GM19328 (cell line): ENCODE results near the gene ACAP2.
"Not testable (repeated sequence)": the region's sequence is repeated elsewhere in the genome, so short reads cannot be mapped to it uniquely, and the experiment has no call there.

ENCODE experiments used
- ATAC-seq: cut with Tn5 transposase; IDR thresholded peaks from one replicate; pipeline ENCODE4 v1.9.1; 2021; ENCODE audit warnings: mild to moderate bottlenecking, moderate library complexity; ENCODE audit not compliant: unreplicated experiment

The ACAP2 gene

DNA sequence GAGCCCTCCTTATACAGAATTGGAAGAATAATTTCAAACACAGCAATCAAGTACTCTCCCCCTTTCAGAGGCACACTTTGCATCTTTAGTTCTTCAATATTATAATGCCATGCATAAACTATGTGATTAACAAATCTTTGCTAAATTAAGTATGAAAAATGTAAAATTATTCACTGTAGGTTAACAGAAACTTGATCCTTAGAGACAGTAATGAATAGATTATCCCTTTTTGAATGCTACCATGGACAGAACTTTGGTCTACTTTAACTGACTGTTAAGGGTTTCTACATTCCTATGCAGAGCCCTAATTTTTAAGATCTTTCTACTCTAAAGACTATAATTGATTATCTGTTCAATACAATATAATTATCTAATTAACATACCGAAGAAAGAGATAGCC is 146.2 kb downstream of the ACAP2 start:
- no peak for ATAC-seq

DNA sequence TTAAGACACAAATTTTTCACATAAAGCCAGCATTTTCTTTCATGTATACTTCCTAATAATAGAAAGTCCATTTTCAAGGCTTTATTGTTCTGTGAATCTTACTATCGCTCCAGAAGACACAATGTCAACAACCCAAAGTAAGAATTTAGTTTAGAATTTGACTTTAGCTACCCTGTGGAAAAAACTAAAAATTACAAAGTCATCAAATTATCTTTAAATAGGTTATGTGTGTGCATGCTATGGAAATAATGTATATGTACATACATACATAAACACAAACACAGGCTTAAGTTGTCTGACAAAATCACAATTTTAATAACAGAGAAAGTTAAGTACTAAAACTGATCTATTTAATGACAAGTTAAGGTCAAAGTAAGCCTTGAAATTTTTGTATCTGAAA is 151.7 kb downstream of the ACAP2 start:
- no peak for ATAC-seq

DNA sequence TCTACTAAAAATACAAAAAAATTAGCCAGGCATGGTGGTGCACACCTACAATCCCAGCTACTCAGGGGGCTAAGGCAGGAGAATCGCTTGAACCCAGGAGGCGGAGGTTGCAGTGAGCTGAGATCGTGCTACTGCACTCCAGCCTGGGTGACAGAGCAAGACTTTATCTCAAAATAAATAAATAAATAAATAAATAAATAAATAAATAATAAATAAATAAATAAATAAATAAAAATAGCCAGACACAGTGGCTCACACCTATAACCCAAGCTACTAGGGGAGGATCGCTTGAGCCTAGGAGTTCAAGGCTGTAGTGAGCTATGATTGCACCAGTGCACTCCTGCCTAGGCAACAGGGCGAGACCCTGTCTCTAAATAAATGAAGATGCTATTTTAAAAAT is 152.2 kb downstream of the ACAP2 start:
- ATAC-seq = not testable (repeated sequence)

DNA sequence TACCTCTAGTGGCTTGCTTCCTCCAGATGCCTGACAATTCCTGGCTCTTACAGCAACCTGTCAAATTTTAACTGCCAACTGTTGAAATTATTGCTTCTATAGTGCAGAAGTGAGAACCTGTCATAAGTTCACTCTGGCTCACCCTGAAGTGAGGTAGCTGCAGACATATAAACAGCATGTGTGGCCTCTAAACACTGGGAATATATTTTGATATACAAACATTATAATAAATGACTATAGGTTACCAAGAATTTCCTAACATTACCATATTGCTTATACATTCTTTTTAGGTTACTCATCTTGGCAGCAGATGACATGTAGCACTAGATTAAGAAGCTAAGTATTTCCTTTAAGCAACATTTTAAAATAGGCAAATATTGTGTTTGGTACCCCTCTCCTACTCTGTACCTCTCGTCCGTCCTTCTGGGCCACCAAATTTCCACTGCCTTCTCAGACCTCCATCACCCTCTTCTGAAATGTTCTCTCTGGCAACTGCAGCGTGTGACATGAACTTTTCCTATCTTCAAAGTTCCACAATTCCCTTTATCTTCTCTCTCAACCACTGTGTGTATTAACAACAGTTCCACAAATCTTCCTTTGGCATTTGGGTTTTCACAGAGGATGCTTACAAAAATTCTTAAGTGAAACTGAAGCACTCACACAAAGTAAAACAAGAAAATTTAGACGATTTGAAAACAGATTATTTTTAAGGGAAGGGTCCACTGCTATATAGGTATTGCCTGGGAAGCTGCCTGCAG is 156.5 kb downstream of the ACAP2 start:
- ATAC-seq = no peak

DNA sequence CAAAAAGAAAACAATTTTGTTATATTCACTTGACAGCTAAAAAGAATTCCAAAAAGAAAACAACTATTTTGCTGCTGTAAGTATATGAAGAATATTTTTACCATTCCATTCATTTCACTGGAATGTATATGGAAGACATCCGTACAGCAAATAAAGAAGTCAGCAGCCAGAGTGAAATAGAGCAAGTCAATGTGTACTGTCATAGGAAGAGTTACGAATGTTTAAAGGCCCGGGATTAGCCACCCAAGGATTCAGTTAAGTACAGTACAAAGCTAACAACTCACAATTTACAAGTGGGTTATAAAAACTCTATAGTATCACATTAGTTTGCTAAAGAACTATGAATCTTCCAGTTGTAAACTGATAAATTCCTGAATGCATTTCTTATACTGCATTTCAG is 157.4 kb downstream of the ACAP2 start:
- no peak for ATAC-seq

DNA sequence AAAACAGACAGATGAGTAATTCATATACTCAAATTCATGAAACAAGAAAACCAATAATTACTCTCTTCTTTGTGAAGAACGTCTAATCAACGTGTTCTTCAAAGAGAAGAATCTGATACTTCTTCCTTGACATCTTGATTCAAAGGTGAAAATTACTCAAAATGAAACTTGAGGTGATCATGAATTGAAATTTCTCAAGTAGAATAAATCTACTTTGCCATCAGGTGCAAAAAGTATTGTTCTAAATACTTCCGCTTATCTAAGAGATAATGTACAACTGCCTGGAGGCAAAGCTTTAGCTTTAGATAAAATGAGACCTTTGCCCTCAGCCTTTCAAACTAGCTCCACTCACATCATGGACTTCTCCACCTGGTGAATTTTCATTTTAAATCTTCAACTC is 158.0 kb downstream of the ACAP2 start:
- no peak for ATAC-seq

DNA sequence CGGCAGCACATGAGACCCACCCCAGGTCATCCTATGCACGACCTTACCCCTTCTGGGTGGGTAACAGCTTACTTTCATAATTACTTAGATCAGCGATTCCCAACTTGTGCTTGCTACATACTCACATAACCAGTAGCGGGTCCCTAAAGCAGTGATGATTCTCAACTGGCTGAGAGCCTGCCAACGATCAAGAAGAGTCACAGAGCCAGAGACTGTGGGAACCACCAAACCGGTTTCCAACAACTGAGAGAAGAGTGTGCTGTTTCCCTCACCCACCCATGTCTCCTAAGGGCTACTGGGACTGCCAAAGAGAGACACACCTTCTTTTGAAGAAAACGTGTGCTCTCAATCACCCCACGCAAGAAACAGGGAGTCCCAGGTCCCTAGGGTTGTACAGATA is 159.9 kb downstream of the ACAP2 start:
- no peak for ATAC-seq

DNA sequence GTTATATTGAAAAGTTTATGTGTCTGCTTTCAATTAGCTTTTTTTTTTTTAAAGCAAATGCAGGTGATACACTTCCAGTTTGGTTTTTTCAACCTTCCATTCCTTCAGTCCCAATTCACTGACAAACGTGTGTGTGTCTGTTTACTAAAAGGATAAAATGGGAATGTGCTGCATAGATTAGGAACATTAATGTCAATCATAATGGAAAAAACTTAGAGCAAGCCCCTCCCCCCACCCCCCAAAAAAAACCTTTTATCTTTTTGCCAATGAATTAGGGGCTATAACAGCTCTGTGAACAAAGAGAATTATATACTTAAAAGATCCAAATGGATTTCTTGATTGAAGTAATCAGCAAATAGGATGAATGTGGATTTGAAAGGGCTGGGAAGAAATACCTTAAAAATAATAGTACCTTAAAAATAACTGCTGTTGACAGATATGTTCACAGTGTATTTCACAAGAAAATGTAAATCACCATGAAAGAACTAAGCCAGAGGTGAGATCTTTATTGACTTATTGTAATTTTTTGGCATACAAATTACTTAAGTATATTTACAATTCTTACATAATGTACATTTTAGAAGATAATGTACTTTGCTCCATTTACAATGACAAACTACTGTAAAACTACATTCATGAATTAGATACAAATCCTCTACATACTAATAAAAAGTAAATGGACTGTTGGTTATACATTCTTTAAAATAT is 168.4 kb downstream of the ACAP2 start:
- no peak for ATAC-seq

DNA sequence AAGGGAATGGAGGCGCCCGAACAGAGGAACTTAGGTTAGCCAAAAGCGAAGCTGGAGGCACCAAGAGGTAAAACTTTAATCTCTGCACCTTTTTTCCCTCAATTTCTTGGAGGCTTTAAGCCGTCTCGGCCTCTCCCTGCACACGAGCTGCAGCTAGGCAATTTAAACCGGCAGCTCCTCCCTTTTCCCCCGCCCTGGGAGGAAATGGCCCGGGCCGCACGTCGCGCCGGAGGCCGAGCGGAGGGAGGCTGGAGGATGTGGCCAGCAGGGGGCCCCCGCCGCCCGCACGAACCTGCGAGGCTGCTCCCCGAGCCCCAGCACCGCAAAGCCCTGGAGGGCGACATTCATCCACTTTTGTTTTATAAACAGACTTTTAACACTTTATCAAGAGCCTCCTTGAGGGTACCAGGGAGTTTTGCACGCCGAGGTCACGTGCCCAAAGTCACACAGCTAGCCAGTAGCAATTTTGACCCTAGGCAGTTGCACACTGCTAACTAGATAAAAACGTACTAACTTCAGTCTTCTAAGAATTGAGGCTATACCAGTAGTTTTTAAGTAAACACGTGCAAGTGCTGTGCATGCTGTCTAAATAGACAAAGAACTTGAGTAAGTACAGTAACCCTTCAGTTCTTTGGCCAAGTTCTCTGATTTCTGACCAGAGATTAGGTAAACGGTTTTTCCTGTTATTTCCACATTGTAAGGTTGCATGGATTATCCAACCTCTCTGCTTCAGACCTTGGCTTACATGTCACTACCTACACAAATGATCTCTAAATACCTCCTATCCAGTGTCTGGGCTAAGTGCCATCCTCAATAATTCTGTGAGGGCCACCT is 171.2 kb downstream of the ACAP2 start:
- ATAC-seq = peak; percentile 60

DNA sequence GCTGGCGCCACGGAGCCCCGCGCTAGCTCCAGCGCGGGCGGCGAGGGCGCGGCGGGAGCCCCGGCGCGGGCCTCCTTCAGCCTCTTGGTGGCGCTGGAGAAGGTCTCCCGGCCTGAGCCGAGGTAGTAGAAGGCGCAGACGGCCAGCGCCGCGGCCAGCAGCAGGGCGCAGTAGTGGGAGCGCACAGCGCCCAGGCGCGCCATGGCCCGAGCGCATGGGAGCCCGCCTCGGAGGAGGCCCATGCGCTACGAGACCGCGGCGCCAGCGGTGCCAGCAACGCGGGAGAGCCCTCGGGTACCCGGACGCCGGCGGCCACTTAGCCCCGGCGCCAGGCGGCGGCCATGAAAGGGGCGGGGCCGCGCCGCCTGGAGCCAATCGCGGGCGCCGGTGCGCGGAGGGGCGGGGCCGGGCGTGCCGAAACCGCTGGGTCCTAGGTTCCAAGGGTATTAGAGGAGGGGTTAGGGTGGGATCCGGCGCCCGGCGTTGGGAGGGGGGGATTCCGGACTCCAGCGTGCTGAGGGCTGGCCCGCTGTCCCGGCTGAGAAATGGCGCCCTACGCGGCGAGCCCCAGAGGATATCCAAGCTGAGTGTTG is 171.9 kb downstream of the ACAP2 start, which contains the start of gene XXYLT1:
Gene XXYLT1, minus strand, starts transcription at position 343 of the 593 bp plus-strand sequence. Its CDS starts 101 bp downstream, at position 242.
- peak; percentile 83 for ATAC-seq

DNA sequence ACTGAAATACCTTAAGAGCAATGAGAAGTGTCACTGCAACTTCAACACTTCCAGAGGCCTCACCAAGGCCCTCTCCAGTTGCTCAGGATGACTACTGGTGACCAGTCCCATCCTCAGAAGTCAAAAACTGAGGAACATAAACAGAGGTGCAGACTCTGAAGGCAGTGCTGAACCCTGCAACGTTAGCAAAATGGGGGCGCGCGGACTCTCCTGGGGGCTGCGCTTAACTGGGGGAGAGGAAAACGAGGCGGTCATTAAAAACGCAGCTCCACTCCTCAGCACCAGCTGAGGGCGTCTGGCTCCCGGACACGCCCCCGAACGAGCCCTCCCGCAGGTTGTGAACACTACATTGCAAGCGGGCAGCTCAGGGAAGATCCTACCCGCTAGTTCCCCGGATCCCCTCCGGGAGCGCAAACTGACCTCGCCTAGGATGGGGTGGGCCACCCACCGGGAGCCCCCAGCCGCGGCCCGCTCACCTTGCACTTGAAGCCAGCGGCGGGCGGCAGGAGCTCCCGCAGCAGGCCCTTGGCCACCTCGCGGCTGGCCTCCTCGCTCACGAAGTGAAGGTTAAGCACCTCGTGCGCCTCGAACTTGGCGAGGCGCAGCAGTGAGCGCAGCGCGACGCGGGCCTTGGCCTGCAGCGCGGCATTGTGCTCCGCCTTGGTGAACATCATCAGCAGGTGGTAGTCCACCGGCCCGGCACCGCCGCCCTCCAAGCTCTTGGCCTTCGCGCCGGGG is 172.6 kb downstream of the ACAP2 start:
- peak; percentile 9 for ATAC-seq

DNA sequence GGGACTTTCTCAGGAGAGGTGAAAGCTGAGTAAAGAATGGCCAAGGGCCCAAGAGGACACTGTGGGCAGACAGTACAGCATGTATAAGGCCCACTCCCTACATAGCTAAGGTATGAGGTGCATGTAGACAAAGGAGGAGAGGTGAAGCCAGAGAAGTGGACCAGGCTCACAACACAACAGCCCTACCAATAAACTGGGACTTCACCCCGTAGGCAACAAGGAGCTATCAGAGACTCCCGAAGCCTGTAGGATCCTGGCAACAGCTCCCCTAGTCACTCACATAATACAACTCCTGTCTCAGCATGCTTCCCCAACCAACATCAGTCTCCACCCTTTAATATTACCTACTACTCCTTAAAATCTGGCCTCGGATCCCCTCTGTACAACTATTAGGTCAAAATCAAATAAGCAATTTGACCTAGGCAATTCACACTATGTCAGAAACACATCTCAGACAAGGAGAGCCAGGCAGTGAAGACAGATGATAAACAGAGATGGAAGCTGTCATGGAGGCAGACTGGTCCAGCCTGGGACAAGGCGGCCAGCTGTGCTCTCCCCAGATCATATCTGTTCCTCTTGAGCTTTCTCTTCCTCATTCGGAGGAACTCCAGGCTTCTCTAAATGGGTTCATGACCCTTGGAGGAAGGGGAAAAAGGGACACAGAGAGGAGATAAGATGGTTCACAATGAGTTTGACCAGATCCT is 173.3 kb downstream of the ACAP2 start:
- ATAC-seq = no peak

DNA sequence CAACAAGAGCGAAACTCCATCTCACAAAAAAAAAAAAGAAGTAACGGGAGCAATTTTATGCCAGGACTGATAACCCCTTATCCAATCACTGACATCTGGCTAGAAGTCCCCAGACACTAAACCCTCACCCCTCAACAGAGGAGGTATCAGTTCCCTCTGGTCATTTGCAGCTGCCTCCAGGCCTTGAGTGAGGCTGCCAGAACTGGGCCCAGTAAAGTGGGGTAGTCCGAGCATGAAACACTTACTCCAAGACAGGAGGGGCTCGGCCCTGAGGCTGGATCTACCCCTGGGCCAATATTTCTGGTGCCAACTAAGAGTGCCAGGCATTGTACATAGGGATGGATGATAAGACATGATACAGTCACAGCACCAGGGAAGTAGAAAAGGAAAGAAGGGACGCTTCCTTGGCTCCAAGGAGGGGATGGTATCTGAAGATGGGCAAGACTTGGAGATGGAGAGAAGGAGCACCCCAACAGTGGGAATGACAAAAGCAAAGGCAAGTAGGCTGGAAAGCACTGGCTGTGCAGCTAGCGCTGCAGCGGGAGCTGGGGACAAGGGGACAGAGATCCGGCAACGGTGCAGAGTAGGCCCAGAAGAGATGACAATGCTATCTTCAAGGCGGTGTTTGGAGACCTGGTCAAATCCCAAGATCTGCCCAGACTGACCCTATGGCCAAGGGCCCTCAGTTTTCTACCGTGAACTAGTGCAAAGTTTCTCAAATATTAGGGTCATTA is 174.1 kb downstream of the ACAP2 start:
- no peak for ATAC-seq

DNA sequence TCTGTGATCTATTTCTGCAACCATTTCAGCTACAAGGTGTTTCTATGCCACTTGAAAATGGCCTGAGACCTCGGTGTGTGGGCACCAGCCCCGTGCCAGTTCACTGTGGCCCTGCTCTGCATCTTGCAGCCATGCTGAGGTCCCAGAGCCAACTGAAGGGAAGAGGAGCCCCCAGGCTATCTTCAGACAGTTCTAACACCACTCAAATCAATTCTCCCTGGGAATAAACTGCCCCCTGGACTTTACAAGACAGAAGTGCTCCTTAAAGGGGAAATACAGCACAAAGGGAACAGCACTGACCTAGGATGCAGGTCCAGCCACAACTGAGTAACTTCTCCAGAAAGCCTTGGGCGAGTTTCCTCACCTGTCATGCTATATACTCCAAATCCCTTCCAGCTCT is 175.7 kb downstream of the ACAP2 start:
- no peak for ATAC-seq

DNA sequence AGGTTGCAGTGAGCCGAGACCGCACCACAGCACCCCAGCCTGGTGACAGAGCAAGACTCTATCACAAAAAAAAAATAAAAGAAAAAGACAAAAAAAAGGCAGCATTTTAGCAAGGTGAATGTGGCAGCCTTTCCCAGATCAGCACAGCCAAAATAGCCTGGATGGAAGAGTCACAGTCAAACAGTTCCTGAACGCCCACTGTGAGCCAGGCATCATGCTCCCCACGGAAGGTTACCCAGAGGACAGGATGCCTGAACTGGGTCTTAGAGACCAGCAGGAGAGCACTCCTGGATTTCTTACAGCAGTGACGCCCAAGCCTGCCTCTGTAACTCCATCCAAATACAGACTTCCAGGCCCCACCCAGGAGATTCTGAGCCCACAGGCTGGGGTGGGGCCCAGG is 176.4 kb downstream of the ACAP2 start:
- no peak for ATAC-seq

DNA sequence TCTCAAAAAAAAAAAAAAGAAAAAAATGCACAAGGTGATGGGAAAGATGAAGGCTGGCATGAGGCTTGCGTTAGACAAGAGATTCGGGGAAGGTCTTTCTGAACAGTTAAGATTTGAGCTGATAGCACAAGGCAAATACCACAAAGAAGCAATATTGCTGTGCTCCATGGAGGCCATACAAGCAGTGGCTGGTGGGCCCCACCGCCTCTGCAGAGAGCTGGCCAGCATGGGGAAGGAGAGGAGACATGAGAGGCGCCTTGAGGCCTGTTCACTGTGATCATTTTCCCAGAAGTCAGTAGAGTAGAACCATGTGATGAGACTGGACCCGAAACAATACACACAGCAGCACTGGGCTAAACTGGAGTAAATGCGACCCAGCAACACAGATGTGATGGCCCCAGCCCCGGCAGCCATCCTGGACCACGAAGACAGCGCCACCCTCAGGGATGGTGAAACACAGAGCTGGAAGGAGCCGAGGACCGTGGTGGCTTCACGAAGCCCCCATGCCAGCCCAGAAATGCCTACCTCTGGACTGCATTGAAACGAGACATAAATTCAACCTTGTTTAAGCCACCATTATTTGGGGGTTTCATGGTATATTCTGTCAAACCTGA is 177.3 kb downstream of the ACAP2 start:
- no peak for ATAC-seq

DNA sequence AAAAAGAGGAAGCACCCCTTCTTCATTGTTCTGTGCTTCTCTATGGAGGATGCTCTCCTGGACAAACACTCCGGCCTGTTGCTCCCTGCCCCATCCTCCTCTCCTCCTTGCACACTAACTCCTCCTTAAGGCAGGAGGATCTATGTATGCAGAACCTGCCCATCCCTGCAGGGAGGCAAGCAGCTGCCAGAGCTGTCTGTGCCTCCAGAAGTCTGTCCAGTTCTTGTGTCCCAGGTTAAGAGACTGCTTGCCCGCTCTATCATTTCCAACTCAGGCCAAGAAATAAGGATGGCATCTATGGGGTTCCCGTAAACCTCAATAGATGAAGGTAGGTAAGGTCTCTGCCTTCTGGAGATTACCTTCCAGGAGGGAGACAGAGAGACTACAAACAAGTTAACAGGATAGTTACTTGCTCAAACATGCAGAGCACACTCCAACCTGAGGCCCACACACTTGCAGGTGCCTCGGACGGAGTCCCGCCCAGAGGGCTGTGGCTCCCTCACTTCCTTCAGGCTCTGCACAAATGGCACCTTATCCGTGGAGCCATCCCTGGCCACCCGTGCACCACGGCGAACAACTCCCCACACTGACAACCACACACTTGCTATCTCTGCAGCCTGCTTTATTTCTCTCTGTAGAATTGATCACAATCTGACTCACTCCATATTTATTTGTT is 178.8 kb downstream of the ACAP2 start:
- ATAC-seq = no peak
